Measurements from ENCODE around the gene NAALADL2.
"Not testable (repeated sequence)": the region's sequence is repeated elsewhere in the genome, so short reads cannot be mapped to it uniquely, and the experiment has no call there.

Gene NAALADL2

GRCh38 chr3:175417426-175417825, 558.3 kb downstream of the NAALADL2 start:
- no peak for TF ChIP-seq CTCF (IDR thresholded peaks at IDR 0.05; ENCODE audit: control extremely low read depth, extremely low read depth, low read depth, missing control alignments)
- no peak for DNase-seq (ENCODE audit: extremely low spot score)
- ChIA-PET POLR2A (no interaction called here), CTCF (interaction anchor here (1.0 to 1.4 kb wide), 3 partner anchors 10 to 60 kb away, joined by 3 to 4 read pairs (median 3); no protein-coding TSS in a partner anchor)

GRCh38 chr3:175421902-175422301, 562.8 kb downstream of the NAALADL2 start:
- POLR2A ChIA-PET: no interaction called here
- TF ChIP-seq CTCF (IDR thresholded peaks at IDR 0.05; ENCODE audit: control extremely low read depth, extremely low read depth, low read depth, missing control alignments): no peak
- CTCF ChIA-PET: interaction anchor here (1.0 to 1.2 kb wide), 2 partner anchors 10 to 82 kb away, joined by 3 read pairs; no protein-coding TSS in a partner anchor
- no peak for DNase-seq (ENCODE audit: extremely low spot score)

- peak; percentile 9 for TF ChIP-seq CTCF (IDR thresholded peaks at IDR 0.05; ENCODE audit: control extremely low read depth, extremely low read depth, low read depth, missing control alignments)
- ChIA-PET CTCF (interaction anchor here (0.7 to 1.2 kb wide), 3 partner anchors 9 to 83 kb away, joined by 3 read pairs; no protein-coding TSS in a partner anchor), POLR2A (no interaction called here)
- no peak for DNase-seq (ENCODE audit: extremely low spot score)
Measured at GRCh38 chr3:175422744-175423143, 563.6 kb downstream of the NAALADL2 start.

GRCh38 chr3:175423848-175424247, 564.7 kb downstream of the NAALADL2 start:
- POLR2A ChIA-PET; DNase-seq (ENCODE audit: extremely low spot score): not testable (repeated sequence)
- CTCF ChIA-PET: interaction anchor here (1.4 kb wide), 1 partner anchor 9 kb away, joined by 3 read pairs; no protein-coding TSS in a partner anchor

- CTCF ChIA-PET: interaction anchor here (1.7 kb wide), 1 partner anchor 26 kb away, joined by 4 read pairs; no protein-coding TSS in a partner anchor
- TF ChIP-seq CTCF (IDR thresholded peaks at IDR 0.05; ENCODE audit: control extremely low read depth, extremely low read depth, low read depth, missing control alignments): no peak
- POLR2A ChIA-PET: no interaction called here
- DNase-seq (ENCODE audit: extremely low spot score): no peak
Measured at GRCh38 chr3:175426805-175427204, 567.7 kb downstream of the NAALADL2 start.

GRCh38 chr3:175428466-175428865, 569.3 kb downstream of the NAALADL2 start:
- no peak for TF ChIP-seq CTCF (IDR thresholded peaks at IDR 0.05; ENCODE audit: control extremely low read depth, extremely low read depth, low read depth, missing control alignments)
- DNase-seq (ENCODE audit: extremely low spot score): no peak
- ChIA-PET CTCF (no interaction called here), POLR2A (no interaction called here)

GRCh38 chr3:175430983-175431773, 572.0 kb downstream of the NAALADL2 start:
- ChIA-PET CTCF (interaction anchor here (0.9 to 1.2 kb wide), 2 partner anchors 9 to 15 kb away, joined by 3 read pairs; no protein-coding TSS in a partner anchor), POLR2A (no interaction called here)
- TF ChIP-seq CTCF (IDR thresholded peaks at IDR 0.05; ENCODE audit: control extremely low read depth, extremely low read depth, low read depth, missing control alignments): no peak
- no peak for DNase-seq (ENCODE audit: extremely low spot score)

Measured in GM10248 (cell line).